ENCODE results near the gene ASCL3.
A peak's percentile ranks its signal among the peaks of the same experiment; 100 is the strongest.
"Not testable (repeated sequence)": the region's sequence is repeated elsewhere in the genome, so short reads cannot be mapped to it uniquely, and the experiment has no call there.

Gene ASCL3, protein sequence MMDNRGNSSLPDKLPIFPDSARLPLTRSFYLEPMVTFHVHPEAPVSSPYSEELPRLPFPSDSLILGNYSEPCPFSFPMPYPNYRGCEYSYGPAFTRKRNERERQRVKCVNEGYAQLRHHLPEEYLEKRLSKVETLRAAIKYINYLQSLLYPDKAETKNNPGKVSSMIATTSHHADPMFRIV

DNA sequence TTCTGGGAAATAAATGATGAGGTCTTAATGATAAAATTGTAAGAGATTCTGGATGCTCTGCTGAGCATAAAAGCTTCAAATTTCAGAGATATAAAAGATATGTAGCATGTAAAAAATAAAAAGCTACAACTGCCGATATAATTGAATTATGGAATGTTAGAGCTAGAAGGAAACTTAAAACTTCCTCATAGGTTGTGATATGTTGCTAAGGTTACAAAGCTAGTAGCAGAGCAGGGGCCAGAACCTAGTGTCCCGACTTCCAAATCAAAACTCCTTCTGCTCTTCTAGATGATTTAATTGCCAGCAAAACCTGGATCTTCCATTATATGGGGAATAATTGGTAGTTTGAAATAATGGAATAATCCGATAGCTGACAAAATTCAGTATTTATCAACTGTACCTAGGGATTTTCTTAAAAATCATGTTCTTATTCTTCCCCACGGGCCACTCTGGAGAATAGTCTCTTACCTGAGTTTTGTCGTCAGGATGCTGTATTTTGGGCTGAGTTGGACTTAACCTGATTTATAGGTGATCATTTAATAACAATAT is at the start of gene ASCL3:
TSS of gene ASCL3 (minus strand) at position 499 of the 549 bp plus-strand sequence. CDS start 4,855 bp downstream, outside the sequence.
- no peak for DNase-seq

DNA sequence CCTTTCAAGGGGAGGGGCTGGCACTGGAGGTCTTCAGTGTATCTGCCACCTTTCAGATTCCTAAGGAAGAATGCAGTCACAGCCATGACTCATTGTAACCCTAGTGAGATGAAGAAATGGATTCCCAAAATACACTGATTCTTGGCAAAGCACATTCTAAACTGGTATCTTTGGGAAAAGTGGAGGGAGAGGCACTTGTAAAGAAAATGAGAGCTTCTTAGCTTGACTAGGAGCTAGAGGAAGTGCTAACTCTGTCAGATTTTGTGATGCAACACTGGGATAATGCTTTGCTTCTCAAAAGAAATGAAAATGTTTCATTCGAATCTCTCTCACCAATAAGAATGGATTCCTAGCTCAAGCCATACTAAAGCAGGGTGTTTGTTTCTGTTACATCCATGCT is 46.6 kb upstream of the ASCL3 start:
- no peak for DNase-seq

DNA sequence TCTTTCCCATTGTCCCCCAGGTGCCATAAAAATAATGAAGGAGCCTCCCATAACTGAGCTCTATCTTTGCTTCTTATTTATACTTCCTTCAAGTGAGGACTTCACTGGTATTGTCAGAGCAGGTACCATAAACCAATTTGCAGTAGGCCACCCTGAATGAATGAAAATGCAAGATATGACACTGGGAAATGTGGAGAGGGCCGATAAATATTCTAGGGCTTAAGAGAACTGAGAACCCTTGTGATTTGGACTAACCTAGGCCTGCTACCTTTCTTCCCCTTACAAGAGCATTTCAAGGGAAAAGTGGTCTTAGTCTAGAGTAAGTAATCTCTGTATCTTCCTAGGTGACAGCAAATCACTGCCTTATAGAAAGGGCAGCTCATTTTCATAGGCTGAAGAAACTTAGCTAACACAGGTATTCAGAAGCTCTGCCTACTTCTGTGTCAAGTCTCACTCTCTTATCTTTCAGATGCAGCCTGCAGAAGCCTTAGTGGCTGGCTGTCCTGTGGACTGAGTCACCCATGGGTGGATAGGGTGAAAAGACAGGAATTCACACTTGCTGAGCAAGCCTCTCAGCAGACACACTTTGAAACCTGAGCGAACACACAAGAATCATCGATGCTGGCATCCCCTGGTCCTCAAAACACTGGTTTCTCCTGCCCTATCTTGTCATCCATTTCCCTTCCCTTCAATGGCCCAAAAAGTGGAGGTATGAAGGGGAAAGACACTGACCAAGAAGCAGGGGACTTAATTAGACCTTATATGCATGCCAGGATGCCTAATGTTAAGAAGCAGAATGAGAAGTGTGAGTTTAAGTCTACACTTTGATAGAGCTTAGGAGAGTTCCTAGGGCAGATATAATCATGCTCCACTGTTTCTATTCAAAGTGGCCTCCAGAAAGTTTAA is 45.8 kb upstream of the ASCL3 start:
- DNase-seq: no peak

GRCh38 chr11:8987446-8987845 is 44.6 kb upstream of the ASCL3 start:
- DNase-seq: no peak

DNA sequence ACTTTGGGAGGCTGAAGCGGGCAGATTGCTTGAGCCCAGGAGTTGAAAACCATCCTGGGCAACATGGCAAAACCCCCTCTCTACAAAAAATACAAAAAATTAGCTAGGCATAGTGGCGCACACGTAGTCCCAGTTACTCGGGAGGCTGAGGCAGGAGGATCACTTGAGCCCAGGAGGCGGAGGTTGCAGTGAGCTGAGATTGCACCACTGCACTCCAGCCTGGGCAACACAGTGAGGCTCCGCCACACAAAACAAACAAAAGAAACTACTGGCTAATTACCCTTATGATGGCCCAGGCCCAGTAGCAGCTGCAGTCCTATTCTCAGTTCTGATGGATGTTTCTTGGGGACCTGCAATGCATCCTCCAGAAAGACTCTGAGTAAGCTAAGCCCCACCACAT is 44.0 kb upstream of the ASCL3 start:
- DNase-seq: not testable (repeated sequence)

DNA sequence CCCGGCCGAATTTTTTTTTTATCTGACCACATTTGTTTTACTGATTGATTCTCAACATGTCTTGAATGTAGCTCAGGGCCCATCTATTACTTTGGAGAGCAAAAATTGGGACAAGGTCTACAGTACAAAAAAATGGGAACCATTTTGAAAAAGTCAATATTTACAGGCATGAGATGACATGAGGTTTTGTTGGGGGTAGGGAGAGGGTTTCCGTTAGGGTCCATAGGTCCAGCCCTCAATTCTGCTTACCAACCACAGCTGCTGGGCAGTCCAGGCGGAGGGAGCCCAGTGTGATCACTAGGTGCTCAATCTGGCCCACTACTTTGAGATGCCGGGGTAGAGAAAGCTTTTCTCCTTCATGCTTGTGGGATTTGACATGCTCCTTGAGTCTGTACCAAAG is 42.6 kb upstream of the ASCL3 start:
- DNase-seq: no peak

DNA sequence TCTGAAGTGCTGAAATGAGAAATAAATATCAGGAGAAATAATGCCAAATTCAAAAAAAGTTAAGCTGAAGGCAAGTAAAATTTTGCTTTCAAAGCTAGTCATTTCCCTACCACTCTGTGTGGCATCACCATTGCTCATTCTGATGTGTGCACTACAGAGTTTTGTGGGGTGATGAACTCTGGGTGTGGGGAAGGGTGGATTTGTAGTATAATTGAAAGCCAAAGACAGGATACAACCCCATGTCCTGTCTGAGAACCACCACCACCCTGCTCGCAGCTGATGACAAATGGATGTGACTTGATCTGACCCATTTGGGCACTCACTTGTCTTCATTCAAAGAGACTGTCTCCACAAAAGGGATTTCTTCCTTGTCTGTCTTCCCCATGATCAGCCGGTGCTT is 40.7 kb upstream of the ASCL3 start:
- DNase-seq: no peak

DNA sequence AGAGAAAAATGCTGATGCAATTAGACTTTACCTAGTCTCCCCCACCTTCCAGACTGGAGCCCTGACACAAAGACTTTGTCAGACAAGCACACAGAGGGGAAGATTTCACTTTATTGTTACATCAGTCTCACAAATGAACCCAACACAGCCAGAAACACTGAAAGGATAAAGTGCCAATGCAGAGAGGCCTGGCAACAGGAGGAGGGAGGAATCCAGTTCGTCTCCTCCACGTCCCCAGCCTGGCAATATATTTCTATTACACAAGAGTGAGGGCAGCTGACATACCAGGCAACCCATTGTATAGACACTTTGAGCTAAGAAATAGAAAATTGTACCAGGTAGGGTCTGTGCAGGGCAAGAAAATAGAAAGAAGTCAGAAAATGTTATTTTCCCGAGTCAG is 37.7 kb upstream of the ASCL3 start:
- DNase-seq: no peak

DNA sequence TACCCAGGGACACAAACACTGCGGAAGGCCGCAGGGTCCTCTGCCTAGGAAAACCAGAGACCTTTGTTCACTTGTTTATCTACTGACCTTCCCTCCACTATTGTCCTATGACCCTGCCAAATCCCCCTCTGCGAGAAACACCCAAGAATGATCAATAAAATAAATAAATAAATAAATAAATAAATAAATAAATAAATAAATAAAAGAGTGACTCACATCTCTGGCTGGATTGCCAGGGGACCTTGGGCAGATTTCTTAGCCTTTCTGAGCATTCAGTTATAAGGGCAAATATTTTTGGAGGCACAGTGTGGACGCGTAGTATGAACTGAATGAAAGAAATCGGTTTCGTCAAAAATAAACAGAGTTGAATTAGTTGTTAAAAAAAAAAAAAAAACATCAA is 36.5 kb upstream of the ASCL3 start:
- DNase-seq: not testable (repeated sequence)

GRCh38 chr11:8973121-8973520 is 30.3 kb upstream of the ASCL3 start:
- DNase-seq: no peak

GRCh38 chr11:8971924-8972316 is 29.1 kb upstream of the ASCL3 start:
- DNase-seq: no peak

DNA sequence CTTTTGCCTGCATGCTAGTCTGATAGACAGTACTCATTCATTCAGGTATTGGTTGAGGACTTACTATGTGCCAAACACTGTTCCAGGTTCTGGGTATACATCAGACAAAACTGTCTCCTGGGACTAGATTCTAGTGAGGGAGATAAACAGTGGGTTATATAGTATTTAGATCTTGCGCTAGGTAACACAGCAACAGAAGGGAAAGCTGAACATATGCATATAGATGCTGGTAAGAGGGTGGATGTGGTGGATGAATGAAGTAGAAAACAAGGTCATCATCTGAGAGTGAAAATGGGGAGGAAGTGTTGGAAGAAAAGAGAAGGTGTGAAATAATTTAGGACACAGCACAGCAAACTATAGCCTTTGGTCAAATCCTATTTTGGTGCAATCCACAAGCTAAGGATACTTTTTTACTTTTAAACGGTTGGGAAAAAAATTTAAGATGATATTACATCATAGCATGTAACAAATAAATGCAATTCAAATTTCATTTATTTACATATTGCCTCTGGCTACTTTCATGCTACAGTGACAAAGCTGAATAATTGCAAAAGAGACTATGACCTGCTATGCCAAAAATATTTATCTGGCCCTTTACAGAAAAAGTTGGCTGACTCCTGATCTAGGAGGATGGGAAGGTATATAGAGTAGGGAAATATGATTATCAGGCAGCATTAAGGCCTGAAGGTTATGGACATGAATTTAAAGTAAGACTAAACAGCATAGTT is 28.5 kb upstream of the ASCL3 start:
- no peak for DNase-seq

DNA sequence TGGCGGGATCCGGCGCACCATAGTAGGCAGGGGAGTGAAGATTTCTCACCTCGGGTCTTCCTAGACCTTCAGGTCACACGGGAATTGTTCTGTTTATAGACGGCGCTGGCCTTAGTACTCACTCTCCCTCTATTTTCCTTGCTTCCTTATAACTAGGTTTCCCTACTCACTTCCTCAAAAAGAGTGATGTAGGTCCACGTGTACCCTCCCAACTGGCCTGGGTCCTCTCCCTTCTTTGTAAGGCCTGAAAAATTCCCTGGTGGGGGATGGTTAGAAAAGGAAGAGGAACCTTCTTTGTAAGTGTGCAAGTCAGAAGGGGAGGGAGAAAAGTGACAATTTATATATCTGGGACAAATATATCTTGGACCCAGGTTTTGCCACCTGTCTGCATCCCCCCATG is 24.4 kb upstream of the ASCL3 start:
- no peak for DNase-seq

DNA sequence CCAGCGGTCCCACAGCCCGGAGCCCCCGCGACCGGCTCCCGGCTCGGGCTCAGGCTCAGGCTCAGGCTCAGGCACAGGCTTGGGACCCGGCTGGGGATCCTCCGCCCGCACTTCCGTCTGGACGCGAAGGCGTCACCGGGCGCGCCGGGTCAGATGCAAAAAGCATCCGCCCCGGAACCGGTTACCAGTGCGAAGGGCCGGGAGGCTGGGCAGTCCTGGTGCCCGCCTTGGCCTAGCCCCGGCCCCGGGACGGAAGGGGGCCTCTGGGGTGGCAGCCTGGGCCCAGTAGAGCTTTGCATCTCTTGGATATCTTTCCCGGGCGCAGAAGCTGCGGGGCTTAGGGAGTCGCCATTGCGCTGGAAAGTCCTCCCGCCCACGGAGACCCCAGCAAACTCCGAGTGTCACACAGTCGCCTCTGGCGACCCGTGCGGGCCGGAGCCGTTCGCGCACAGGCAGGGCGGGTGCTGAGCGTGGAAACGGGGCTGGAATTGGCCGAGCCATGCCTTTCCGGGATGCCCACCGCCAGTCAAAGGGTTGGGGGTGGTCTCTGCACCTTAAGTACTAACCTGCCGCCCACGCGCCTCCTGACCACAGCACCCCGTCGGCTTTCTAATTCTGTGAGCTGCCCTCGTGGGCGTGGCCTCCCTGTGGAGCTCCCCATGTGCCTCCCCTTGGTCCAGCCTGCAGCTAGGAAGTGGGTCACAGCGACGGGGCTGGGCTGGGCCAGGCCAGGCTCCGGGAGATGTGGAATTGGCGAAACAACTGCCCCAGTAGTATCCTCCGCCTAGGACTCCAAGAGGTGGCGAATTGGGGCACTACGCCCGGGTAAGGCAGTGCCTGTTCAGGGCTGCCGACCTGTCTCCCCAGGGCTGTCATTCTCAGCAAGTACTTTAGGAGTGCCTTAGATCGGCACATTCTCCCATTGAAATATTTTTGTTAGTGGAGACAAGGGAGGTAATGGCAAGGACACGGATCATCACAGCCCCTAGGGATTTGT is 21.8 kb upstream of the ASCL3 start, which contains the start of gene TMEM9B:
TSS of gene TMEM9B (minus strand) at position 119 of the 997 bp plus-strand sequence. CDS start 129 bp downstream, outside the sequence.
- DNase-seq: peak; percentile 53

DNA sequence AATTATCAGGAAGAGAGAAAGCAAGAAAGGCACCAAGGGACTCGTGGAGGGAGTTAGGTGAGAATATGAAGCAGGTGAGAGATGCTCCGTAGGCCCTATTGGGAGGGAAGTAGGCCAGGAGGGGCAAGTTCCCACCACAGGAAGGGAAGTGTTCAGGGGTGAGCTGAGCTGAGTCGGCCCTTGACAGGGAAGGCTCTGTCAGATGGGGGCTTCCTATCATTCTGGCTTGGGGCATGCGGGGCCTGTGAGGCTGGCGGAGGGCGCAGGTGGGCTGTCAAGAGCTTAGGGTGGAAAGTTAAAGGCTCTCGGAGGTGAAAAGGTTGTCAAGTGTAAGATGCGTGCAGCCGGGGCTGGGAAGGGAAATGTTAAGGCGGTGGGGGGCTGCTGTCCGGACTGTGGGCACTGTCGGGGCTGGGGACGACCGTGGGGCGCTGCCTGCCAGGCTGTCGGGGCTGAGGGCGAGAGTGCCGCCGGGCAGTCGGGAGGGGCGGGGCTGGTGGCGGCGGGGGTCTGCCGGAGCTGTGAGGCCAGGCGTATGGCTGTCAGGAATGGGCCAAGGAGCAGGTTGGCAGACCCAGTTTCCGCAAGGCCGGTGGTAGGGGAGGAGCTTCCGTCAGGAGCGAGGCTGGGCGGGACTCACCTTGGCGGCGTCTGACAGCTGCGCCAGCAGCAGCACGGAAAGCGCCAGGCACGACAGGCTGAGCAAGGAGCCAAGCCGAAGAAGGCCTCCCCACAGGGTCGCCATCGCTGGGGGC is 20.9 kb upstream of the ASCL3 start:
- DNase-seq: peak; percentile 62

DNA sequence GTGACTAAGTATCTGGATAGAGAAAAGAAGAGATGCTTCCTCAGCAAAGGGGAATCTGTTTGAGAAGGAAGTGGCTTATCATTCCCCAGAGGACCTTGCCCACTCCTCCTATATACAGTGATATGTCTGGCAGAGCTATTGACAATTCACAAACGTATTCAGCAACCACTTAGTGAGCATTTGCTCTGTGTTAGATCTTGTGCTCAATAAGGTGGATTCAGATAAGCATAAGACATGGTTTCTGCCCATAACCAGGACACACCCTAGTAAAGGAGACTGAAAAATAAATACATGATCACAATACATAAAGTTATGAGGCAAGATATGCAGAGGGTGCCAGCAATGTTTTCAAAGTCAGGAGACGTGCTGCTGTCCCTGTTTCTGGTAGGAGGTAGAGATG is 20.0 kb upstream of the ASCL3 start:
- no peak for DNase-seq

DNA sequence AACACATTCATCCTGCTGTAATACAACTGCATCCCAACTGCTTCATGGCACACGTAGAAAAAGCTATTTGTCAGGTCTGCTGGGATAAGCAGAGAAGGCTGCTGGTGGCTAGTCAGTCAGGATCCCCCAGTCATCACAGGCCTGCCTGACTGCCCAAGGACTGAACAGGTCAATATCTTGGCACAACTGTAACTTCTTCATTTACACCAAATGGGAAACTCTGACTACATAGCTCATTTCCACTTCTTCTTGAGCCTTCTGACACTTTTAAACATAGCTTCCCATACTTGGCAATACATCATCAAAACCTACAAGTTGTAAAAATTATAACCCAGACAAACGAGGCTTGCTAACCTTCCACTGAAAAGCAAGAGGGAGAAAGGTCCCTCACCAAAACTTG is 18.6 kb upstream of the ASCL3 start:
- DNase-seq: no peak

DNA sequence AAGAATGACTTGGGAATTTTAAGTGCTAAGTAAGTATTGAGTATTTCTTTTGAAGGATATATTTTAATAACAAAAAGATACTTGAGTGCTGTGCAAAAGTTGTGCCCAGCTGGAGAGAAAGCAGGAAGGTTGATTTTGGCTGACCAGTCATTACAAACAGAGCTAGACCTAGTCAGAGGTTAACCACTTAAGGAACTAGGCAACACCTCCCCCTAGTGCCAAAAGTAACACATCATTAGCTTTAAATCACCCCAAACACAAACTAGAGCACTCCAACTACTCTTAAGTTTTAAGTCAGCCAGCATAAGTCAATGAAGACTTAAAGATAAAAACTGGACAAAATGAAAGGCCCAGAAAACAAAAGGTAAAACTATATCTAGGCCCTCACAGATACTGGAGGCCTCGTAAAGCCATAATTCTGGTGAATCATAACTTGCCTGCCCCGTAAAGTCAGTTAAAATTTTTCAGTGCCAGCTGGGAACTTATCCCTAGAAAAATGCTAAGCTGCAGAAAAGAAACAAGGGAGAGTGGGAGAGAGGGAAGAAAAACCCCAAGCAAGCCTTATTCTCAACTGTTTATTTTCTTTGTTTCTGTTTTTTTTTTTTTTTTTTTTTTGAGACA is 16.8 kb upstream of the ASCL3 start:
- DNase-seq: peak; percentile 5

DNA sequence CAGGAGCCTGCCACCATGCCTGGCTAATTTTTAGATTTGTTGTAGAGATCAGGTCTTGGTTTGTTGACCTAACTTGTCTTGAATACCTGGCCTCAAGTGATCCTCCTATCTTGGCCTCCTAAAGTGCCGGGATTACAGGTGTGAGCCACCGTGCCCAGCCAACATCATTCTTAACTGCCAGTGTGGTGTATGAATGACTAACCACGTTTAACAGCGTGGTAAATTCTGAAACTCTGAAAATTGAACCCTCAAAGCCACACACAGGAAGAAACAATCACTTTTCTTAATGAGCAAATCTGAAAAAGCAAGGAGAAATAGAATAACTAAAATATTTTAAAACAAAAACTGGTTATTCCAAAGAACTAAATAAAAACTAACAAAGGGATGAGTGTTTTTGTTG is 14.0 kb upstream of the ASCL3 start:
- no peak for DNase-seq

DNA sequence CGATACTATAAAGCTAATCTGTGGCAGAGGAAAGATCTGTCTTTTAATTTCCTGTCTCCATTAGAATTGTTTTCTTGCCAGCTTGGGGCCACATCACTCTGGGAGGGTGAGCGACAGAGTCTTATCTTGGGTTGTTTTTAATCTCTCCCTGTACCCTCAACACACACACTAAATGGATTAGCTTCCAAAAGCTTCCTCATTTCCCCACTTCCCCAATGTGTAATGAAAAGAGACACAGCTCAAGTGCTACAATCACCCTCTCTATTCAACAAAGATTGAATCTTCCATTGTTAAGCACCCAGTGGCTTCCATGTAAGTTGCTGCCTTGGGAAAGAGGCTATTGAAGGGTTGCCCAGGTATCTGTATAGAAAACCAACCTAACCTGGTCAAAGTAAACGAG is 6.1 kb upstream of the ASCL3 start:
- DNase-seq: no peak

Data from activated T-cell treated with anti-CD3 and anti-CD28 coated beads for 4 hours (primary cell).